DMS53 treated with DMSO at 0.1 percent for 48 hours (cell line): Measurements from ENCODE around the gene KDM3B.

Experiments used
- DNase-seq: peaks from one replicate; lab custom pipeline; 2025; ENCODE audit not compliant: unreplicated experiment; lab: John Stamatoyannopoulos, UW

KDM3B gene

GRCh38 chr5:138449501-138450239, 97.2 kb downstream of the KDM3B start:
- DNase-seq: peak; percentile 84

DNA sequence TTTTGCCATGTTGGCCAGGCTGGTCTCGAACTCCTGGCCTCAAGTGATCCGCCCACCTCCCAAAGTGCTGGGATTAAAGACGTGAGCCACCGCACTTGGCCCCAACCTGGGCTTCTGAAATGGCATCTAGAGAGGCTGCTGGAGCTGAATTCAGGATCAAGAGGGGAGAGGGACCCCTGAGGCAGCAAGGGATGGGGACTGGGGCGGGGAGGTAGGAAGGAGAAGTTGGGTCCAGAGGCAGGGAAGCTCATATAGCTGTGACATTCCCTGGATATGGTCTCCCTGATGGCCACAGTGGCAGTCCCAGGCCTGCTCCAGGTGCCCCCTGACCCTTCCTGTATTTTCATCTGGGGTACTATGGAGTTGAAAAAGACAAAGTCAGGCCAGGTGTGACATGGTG, 98.5 kb downstream of the KDM3B start:
- no peak for DNase-seq

GRCh38 chr5:138452720-138453119, 100.2 kb downstream of the KDM3B start:
- DNase-seq: no peak

DNA sequence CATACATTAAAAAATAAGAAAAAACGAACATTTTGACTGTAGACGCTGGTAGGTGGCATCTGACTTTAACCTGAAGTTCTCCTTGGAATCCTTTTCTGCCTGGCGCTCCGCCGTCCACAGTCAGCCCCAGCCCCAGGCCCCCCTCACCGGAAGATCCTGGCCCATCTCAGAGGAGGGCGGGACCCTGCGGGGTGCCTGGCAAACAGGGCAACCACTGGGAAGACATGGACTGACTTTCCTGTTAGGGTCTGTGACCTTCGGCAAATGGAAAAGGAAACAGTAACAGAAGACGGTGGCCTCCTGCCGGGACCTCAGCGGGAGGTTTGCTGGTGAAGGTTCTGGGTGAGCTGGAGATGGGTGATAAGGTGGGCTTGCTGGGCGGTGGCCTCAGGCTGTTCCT, 101.1 kb downstream of the KDM3B start:
- no peak for DNase-seq

DNA sequence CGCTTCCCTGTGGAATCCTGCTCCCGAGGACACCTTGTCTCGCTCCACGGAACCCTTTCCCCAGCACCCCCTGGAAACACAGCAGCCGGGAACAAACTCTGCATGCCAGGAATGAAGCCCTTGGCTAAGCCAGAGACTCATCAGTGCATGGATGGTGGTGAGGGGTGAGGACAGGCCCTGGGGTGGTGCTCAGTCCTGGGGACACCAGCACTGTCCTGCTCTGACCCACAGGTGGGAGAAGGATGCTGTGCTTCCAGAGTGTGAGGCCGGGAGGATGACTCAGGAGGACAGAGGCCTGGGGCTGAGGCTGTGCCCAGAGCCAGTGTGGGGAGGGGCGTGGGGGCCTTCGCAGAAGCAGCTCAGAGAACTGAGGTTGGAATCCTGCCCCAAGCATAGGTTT, 101.6 kb downstream of the KDM3B start:
- DNase-seq: no peak

GRCh38 chr5:138455232-138455930, 102.9 kb downstream of the KDM3B start:
- DNase-seq: no peak

- DNase-seq: no peak
These were observed 105.2 kb downstream of the KDM3B start for GRCh38 chr5:138457531-138458275.

DNA sequence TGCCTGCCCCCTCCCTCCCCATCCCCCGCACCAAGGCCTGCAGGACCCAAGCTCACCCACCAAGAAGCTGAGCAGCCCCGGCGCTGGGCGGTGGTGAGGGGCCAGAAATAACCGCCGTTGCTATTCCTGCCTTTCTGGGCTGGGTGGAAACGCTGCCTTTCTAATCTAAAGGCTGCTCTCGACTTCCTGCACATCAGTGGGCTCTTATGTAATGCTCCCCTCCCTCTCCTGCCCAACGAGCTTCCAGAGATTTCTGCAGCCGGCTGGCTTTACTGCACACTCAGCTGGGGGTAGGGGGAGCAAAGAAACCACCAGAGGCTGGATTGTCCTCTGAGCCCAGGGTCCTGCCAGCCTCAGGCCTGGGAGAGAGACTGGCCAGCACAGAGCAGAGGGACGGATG, 105.9 kb downstream of the KDM3B start:
- no peak for DNase-seq

- no peak for DNase-seq
These were observed 106.4 kb downstream of the KDM3B start for GRCh38 chr5:138458856-138459255.

DNA sequence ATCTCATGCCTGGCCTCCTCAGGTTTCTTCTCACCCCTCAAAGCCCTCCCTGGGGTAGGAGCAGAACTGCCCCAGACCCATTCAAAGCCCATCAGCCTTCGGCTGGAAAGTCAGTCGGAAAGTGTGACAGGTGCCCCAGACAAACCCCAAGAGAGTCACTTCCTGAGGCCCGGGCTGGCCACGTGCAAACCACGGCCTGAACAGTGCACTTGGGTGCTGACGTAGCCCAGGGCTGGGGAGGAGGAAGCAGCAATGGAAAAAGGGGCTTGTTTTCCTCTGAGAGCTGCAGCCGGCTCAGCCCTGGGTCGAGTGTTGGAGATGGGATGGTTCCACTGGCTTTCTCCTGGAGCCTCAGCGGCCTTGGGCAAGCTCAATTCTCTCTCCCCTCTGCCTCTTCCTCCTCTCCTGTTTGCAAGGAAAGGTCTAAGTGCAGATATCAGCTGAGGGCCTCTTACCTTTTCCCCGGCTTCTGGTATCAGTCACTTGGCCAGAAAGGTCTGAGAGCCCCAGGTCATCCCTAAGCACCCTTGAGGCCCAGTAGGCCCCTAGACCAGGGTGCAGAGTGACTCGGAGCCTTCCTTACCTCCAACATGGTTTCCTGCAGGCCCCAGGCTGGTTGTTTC, 106.9 kb downstream of the KDM3B start:
- DNase-seq: no peak

GRCh38 chr5:138460032-138460693, 107.7 kb downstream of the KDM3B start:
- DNase-seq: no peak

DNA sequence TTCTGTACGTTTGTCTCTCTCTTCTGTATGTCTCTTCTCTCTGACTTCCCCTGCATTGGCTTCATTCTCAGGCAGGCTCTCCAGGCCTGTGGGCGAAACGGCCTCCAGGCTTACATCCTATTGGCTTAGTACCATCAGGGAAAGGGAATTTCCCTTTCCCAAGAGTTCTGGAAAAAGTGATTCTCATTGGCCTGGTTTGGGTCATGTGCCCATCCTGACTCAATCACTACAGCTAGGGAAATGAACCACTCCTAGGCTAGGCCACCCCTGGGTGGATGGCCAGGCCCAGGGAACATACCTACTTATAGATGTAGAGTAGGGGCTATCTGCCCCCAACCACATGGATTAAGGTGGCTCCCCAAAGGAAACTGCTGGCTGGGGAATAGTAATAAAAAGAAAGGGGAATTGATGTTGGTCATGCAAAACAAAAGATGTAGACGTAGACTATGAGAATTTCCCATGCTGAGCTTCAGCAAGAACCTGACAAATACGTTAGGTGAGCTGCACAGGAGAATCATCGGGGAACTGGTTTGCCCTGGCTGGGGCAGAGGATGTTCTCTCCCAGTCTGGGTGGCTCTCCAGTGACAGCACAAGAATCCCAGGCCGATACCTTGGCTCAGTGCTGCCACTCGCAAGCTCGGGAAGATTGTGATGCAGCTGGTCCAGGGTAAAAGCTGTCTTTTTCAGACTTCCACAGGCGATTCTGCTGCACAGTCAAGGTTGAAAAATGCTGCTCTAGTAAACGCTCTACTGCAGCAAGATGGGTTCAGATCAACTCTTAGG, 109.0 kb downstream of the KDM3B start:
- DNase-seq: no peak

DNA sequence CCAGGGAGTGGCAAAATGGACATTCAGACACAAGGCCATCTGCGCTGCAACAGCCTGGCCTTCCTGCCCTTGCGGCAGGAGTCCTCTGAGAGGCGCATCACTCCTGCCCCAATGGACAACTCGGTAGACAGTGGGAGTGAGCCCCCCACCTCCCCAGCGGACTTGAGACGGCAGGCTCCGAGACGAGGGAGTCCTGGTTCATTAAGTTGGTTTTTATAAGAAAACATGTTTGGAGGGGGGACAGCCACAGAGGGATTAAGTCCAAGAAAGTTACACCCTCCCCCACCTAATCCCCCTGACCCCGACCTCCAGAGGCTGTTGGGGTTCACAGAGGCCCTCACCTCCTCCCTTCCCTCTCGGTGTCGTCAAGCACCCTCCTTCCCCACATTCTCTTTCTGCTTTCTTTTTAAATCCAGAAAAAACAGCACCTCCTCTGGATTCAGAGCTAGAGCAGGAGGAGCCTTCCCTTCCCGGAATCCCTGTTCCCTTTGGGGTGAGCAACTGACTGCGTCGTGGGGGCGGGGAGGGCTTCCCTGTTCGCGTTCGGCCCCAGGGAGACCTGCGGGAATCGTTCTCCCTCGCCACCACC, 111.0 kb downstream of the KDM3B start:
- no peak for DNase-seq

DNA sequence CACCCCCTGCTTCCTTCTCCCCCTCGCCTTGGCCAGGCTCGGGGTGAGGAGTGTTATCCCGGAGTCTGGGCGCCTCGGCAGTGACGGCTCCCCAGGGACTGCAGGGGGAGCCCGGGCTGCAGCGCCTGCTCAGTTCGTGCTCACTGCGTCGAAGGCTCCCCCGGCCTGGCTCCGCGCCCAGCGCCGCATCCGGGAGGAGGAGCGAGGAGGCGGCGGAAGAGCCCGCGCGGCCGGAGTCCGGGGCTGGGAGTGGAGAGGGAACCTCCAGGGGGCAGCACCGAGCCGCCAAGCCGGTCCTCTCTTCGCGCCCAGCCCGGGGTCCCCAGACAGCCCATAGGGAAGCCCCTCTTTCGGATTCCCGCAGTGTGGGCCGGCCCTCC, 111.5 kb downstream of the KDM3B start:
- peak; percentile 90 for DNase-seq

GRCh38 chr5:138464388-138465260, 112.1 kb downstream of the KDM3B start:
- peak; percentile 96 for DNase-seq

GRCh38 chr5:138465261-138466124, 113.0 kb downstream of the KDM3B start, which contains the start of gene EGR1:
Gene EGR1, plus strand, starts transcription at chr5:138465479. Its CDS starts 283 bp downstream, at chr5:138465762.
- peak; percentile 85 for DNase-seq

DNA sequence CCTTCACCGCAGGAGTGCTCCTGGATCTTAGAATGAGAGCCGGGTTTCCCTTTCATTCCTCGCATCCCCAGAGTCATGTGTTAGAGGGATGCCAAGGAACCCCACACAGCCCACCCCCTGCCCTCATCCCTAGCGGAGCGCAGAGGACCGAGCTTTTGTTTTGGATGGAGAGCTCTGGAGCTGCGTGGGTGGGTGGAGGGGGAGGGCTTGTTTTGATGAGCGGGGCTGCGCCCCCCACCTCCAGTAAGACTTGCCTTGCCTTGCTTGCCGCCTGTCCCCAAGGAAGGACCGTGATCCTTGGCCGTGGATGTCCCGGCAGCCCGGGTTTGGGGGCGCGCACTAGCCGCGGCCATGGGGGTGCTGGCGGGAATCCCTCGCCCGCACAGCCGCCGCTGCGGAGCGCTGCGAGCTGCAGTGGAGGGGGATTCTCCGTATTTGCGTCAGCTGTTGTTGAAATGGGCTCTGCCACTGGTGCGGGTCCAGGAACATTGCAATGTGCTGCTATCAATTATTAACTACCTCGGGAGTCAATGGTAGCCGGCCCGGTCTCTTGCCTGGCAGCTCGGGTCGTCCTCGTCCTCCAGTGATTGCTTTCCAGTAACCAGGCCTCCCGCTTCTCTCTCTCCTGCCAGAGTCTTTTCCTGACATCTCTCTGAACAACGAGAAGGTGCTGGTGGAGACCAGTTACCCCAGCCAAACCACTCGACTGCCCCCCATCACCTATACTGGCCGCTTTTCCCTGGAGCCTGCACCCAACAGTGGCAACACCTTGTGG, 113.8 kb downstream of the KDM3B start:
- peak; percentile 82 for DNase-seq
